BLaER1 (cell line): ENCODE data around the gene NACC1.

Source experiments
- H3K27ac ChIP-seq: shearing (Covaris generic); formaldehyde crosslinking; 2 replicates; pipeline ENCODE4 v1.8.1; 2022
- H3K27me3 ChIP-seq: shearing (Covaris generic); formaldehyde crosslinking; 2 replicates; pipeline ENCODE4 v1.8.1; 2022
- H3K36me3 ChIP-seq: shearing (Covaris generic); formaldehyde crosslinking; 2 replicates; pipeline ENCODE4 v1.8.1; 2022
- H3K4me1 ChIP-seq: shearing (Covaris generic); formaldehyde crosslinking; 2 replicates; pipeline ENCODE4 v1.8.1; 2022
- H3K4me2 ChIP-seq: shearing (Covaris generic); formaldehyde crosslinking; 2 replicates; pipeline ENCODE4 v1.8.1; 2022
- H3K4me3 ChIP-seq: shearing (Covaris generic); formaldehyde crosslinking; 2 replicates; pipeline ENCODE4 v1.8.1; 2022
- H3K9ac ChIP-seq: shearing (Covaris generic); formaldehyde crosslinking; 2 replicates; pipeline ENCODE4 v1.8.1; 2022
- H3K9me3 ChIP-seq: shearing (Covaris generic); formaldehyde crosslinking; 2 replicates; pipeline ENCODE4 v1.8.1; 2022
- H4K20me1 ChIP-seq: shearing (Covaris generic); formaldehyde crosslinking; 2 replicates; pipeline ENCODE4 v1.8.1; 2022
- Cebpa-rat ChIP-seq: shearing (Covaris generic); IDR thresholded peaks from 2 replicates; pipeline ENCODE4 v1.8.1; 2022

The NACC1 gene

DNA sequence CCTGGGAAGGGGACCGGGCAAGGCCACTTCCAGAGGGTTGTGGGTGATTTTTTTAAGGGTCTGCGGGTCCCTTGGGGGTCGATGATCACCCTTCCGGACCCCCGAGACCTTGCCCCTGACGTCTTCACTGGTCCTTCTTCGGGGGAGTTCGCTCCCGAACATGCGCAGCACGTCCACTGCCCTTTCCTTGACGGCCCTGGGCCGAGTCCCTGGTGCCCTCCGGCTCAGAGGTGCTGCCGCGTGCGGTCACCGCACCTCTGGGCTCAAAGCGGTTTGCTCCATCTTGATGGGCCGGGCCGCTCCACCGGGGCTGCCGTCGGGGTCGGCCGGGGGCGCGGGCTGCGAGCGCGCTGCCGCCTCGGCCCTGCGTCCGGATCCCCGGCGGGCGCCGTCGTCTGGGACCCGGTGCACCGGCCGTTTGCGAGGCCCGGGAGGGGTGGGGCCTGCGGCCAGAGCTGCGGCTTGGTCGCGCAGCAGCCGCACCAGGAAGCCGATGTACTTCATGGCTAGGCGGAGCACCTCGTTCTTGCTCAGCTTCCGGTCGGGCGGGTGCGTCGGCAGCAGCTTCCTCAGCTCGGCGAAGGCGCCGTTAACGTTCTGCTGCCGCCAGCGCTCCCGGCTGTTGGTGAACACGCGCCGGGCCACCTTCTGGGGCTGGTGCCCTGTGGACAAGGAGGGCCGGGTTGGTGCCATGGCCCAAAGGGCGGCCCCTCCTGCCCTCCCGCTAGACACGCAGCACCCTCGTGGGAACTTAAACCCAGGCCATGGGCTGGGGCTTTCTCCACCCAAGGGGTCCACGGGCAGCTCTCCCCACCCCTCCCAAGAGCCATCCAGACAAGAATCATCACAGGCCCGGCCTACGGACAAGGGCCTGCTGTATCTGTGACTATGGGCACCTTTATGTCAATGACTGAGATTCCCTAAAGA lies 18.7 kb upstream of the NACC1 start:
- H3K27me3 ChIP-seq, result peaks cover 23% of the 10 kb centered on the region; the same call in 1 of the 2 replicates
- H3K4me1 ChIP-seq, result peaks cover 81% of the 10 kb centered on the region
- H3K4me2 ChIP-seq, result peak overlapping the region; percentile 99
- peak overlapping the region; percentile 77 for H3K9ac ChIP-seq
- peaks cover 14% of the 10 kb centered on the region for H3K36me3 ChIP-seq
- H3K9me3 ChIP-seq, result no peaks in the 10 kb centered on the region
- no peak for TF ChIP-seq Cebpa-rat
- H3K4me3 ChIP-seq, result peak overlapping the region; percentile 89
- H3K27ac ChIP-seq, result peak overlapping the region; percentile 84
- peaks cover 53% of the 10 kb centered on the region for H4K20me1 ChIP-seq

DNA sequence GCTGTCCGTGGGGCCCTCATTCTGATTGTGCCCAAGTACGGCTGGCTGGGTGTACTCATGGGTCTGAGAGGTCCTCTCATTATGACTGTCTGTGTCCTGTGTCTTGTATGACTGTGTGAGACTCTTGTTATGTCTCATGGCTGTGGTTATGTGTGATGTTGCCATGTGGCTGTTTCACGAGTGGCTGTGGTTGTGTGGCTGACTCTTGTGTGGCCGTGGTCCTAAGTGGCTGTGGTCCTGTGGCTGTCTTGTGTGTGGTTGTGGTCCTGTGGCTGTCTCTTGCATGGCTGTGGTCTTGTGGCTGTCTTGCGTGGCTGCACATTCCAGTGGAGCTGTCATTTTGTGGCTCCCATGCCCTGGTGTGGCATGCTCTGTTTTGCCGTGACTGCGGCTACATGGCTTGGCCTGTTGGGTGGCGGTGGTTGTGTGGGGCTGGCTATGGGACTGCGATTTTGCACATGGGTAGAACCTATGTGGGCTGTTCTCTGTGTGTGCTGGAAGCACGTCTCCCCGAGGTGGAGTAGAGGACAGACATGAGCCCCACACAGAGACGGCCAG lies 18.0 kb upstream of the NACC1 start:
- H3K27ac ChIP-seq, result peak overlapping the region; percentile 84
- peaks cover 14% of the 10 kb centered on the region for H3K36me3 ChIP-seq
- H4K20me1 ChIP-seq, result peaks cover 53% of the 10 kb centered on the region
- H3K4me3 ChIP-seq, result peak overlapping the region; percentile 89
- H3K27me3 ChIP-seq, result peaks cover 23% of the 10 kb centered on the region; the same call in 1 of the 2 replicates
- no peaks in the 10 kb centered on the region for H3K9me3 ChIP-seq
- peak overlapping the region; percentile 77 for H3K9ac ChIP-seq
- peak overlapping the region; percentile 99 for H3K4me2 ChIP-seq
- peaks cover 79% of the 10 kb centered on the region for H3K4me1 ChIP-seq
- TF ChIP-seq Cebpa-rat, result no peak

DNA sequence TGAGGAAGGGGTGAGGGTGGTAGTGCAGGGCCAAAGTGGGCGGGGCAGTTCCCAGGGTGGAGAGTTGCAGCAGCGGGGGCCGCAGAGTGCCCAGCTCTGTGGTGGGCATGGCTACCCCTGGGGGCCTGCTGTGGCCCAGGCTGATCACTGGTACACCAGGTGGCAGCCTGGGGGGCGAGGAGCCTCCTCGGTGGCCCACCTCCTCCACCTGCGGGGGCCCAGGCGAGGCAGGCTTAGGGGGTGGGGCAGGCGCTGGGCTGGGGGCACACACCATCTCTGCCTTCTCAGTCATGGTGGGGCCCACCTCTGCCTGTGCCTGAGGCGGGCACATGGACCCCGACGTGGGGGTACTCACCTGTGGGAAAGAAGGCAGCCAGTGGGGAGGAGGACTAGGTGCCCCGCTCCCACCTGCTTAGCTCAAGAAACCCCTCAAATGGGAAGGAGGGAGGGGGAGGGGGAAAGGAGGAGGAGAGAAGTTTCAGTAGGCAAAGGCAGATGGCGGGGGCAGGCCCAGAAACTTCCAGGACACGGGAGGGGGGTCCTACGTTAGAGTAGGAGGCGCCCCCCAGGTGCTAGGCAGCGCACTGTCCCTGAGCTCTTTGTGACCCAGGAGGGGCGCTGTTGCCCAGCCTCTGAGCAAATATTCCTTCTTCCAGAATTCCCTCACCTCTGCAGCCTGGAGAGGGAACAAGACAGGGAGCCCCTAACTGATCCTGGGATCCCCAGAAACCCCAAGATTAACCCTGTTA lies 17.0 kb upstream of the NACC1 start:
- H3K27ac ChIP-seq, result peak overlapping the region; percentile 98
- peak overlapping the region; percentile 99 for H3K4me2 ChIP-seq
- no peaks in the 10 kb centered on the region for H3K9me3 ChIP-seq
- peaks cover 51% of the 10 kb centered on the region for H4K20me1 ChIP-seq
- peak overlapping the region; percentile 96 for H3K9ac ChIP-seq
- peaks cover 80% of the 10 kb centered on the region for H3K4me1 ChIP-seq
- peaks cover 14% of the 10 kb centered on the region for H3K36me3 ChIP-seq
- TF ChIP-seq Cebpa-rat, result no peak
- H3K27me3 ChIP-seq, result peaks cover 23% of the 10 kb centered on the region; the same call in 1 of the 2 replicates
- H3K4me3 ChIP-seq, result peak overlapping the region; percentile 89

DNA sequence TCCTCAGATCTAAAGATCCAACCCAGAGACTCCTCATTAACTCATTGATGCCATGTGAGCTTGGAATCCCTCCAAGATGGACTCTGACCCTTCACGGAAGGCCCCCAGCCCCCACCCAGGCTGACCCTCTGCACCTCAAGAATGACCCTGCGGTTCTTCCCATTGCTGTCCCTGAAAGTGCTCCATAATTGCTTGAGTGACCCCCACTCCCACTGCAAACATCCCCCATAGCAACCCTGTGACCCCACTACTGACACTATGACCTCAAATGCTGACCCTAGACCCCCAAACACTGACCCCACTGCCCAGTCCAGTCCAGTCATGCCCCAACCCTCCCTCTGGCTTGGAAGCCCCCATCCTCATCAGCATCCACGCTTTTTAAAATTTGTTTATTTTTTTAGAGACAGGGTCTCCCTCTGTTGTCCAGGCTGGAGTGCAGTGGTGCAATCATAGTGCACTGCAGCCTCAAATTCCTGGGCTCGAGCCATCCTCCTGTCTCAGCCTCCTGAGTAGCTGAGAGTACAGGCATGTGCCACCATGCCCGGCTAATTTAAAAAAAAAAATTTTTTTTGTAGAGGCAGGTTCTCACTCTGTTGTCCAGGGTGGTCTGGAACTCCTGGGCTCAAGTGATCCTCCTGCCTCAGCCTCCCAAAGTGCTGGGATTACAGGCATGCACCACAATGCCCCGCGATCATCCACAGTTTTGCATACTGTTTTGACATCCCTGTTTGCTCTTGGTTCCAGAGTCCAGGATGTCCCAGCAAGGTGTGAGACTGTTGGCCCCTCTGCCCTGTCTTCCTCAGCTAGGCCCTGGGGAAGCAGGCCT lies 16.3 kb upstream of the NACC1 start:
- Histone ChIP-seq H3K9me3 (no peaks in the 10 kb centered on the region), H3K27ac (peak overlapping the region; percentile 98), H3K4me2 (peak overlapping the region; percentile 99), H3K36me3 (peaks cover 14% of the 10 kb centered on the region), H3K4me1 (peaks cover 78% of the 10 kb centered on the region), H3K4me3 (peak overlapping the region; percentile 89), H4K20me1 (peaks cover 43% of the 10 kb centered on the region), H3K9ac (peak overlapping the region; percentile 96), H3K27me3 (peaks cover 19% of the 10 kb centered on the region; the same call in 1 of the 2 replicates)
- TF ChIP-seq Cebpa-rat, result no peak

DNA sequence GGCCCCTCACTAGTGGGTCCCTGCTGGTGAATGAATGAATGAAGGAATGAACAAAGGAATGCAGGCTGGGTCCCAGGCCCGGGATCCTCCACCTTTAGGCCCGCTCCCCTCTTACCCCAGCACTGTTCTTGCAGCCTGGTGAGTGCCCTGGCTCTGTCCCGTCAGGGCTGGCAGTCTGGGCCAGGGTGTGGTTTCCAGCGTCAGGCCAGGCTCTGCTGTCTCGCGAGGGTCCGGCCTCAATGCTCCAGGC lies 15.7 kb upstream of the NACC1 start:
- Histone ChIP-seq H3K36me3 (peaks cover 16% of the 10 kb centered on the region), H3K27me3 (peaks cover 15% of the 10 kb centered on the region; the same call in 1 of the 2 replicates), H3K4me2 (peak overlapping the region; percentile 99), H3K9ac (peak overlapping the region; percentile 96), H3K4me3 (peak overlapping the region; percentile 89), H3K9me3 (no peaks in the 10 kb centered on the region), H3K27ac (peak overlapping the region; percentile 98), H4K20me1 (peaks cover 38% of the 10 kb centered on the region), H3K4me1 (peaks cover 77% of the 10 kb centered on the region)
- TF ChIP-seq Cebpa-rat, result no peak

DNA sequence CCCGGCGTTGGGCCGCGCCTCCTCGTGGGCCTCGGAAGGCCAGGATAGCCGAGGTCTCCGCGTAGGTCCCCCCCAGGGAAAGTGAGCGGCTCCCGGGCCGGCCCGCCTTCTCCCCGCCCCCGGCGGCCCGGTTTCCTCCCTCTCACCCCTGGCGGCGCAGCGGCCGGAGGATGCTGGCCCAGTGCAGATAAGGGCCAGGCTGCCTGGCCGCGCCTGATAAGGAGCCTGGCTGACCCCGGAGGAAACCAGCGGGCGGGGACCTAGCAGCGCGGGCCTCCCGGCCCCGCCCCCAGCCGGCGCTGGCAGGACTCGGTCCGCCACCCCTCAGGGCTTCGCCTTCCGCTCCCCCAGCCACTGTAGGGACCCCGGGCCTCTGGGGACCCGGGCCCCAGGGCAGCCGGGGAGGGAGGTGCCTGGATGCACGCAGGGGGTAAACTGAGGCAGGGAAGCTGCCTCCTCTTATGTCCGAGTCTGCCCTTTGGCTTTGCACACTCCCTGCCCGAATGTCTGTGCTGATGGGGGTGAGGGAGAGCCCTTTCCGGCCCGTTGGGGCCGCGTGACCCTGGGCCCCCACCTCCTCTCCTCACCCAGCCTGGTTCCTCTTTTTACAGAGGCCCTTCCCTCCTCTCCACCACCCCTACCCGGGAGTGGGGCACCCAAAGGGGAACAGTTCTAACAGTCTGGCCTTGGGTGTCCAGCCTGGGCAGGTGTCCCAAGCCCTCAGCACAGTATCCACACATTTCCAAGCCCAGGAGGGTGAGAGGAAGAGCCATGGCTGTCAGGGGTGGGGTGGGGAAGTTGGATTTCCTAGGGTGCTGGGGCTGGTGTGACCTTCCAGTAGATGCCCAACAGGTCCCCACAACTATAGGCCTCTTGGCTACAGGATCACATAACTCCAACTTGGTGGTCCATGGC lies 15.1 kb upstream of the NACC1 start, which contains the start of gene LYL1:
TSS of gene LYL1 (minus strand) at position 193 of the 915 bp plus-strand sequence. CDS start 1,687 bp downstream, outside the sequence.
- H3K9me3 ChIP-seq, result no peaks in the 10 kb centered on the region
- peaks cover 79% of the 10 kb centered on the region for H3K4me1 ChIP-seq
- H4K20me1 ChIP-seq, result peaks cover 36% of the 10 kb centered on the region
- peaks cover 22% of the 10 kb centered on the region for H3K36me3 ChIP-seq
- H3K9ac ChIP-seq, result peak within 1 kb of the TSS; percentile 96
- peaks cover 11% of the 10 kb centered on the region; the same call in 1 of the 2 replicates for H3K27me3 ChIP-seq
- no peak for TF ChIP-seq Cebpa-rat
- H3K4me2 ChIP-seq, result peak within 1 kb of the TSS; percentile 99
- H3K4me3 ChIP-seq, result peak within 1 kb of the TSS; percentile 89
- peak within 1 kb of the TSS; percentile 98 for H3K27ac ChIP-seq

DNA sequence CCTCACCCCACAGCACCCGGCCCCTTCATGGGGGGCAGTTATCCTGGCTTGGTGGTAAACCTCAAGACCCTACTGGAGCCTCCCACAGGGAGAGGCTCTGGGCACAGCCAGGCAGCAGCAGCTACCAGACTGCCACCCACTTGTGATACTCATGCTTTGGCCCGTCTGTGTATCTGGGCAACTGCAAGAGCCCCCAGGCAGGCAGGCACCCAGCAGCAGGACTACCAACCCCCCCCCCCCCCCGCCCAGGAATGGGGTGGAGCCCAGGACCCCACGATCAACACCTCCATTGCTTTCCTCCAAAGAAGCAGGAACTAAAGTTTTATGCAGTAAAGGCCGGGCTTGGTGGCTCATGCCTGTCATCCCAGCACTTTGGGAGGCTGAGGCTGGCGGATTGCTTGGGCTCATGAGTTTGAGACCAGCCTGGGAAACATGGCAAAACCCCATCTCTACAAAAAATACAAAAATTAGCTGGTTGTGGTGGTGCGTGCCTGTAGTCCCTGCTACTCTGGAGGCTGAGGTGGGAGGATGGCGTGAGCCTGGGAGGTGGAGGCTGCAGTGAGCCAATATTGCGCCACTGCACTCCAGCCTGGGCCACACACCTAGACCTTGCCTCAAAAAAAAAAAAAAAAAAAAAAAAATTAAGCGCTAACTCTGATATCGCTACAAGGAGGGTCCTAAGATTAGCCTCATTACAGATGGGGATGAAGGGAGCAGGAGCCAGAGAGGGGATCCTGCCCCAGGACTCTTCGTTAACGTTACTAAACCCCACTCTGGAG lies 14.3 kb upstream of the NACC1 start:
- peak; percentile 77 for TF ChIP-seq Cebpa-rat
- H3K9ac ChIP-seq, result peak overlapping the region; percentile 96
- no peaks in the 10 kb centered on the region for H3K9me3 ChIP-seq
- H3K36me3 ChIP-seq, result peaks cover 30% of the 10 kb centered on the region
- peak overlapping the region; percentile 99 for H3K4me2 ChIP-seq
- peaks cover 5% of the 10 kb centered on the region; the same call in 1 of the 2 replicates for H3K27me3 ChIP-seq
- H3K4me1 ChIP-seq, result peaks cover 77% of the 10 kb centered on the region
- peaks cover 33% of the 10 kb centered on the region for H4K20me1 ChIP-seq
- H3K27ac ChIP-seq, result peak overlapping the region; percentile 98
- peak overlapping the region; percentile 89 for H3K4me3 ChIP-seq
